PC-3 (cell line): ENCODE data around the gene SEMA3C. TPM values are rescaled to one million over a fixed set of nuclear protein-coding genes. Genes with fewer than 3 reads are reported as not detected.

Experiments used
- ATAC-seq: fragments of 200-7000 bp; cut with Tn5 transposase; 2 replicates; pipeline ENCODE4 v1.9.1; 2020; ENCODE audit warnings: mild to moderate bottlenecking, moderate library complexity
- BruUV-seq: library from RNA; stranded (reverse); fragments of 400-500 nt; replicated peaks from 2 replicates; lab custom pipeline; 2021; lab: Mats Ljungman, UMichigan
- CTCF ChIA-PET: fragments of 300-600 bp; sonication (Branson Sonifier 250); formaldehyde crosslinking; loops from one replicate; lab custom pipeline; 2022; ENCODE audit warnings: antibody characterized with exemption; lab: Charles Lee
- POLR2A ChIA-PET: fragments of 300-600 bp; sonication (Branson Sonifier 250); formaldehyde crosslinking; loops from one replicate; lab custom pipeline; 2022; ENCODE audit warnings: antibody characterized with exemption; ENCODE audit not compliant: unreplicated experiment; lab: Charles Lee
- DNase-seq: peaks from one replicate; pipeline ENCODE4 v3.0.0-alpha.2; 2015
- H2AFZ ChIP-seq: fragments of 300-600 bp; sonication (generic); 2 replicates; pipeline ENCODE4 v1.6.0; 2016; ENCODE audit warnings: antibody characterized with exemption, low read length
- H3F3A ChIP-seq: fragments of 300-600 bp; sonication (generic); one replicate; pipeline ENCODE4 v1.6.0; 2017; ENCODE audit warnings: antibody characterized with exemption, low read length, control low read depth, mild to moderate bottlenecking; ENCODE audit not compliant: unreplicated experiment
- H3K27ac ChIP-seq: fragments of 300-600 bp; sonication (generic); 2 replicates; pipeline ENCODE4 v1.5.1; 2016; ENCODE audit warnings: mild to moderate bottlenecking, low read length
- H3K27me3 ChIP-seq: fragments of 300-600 bp; sonication (generic); 2 replicates; pipeline ENCODE4 v1.6.1; 2016; ENCODE audit warnings: low read length, mixed read lengths
- H3K36me3 ChIP-seq: fragments of 300-600 bp; sonication (generic); 2 replicates; pipeline ENCODE4 v1.6.1; 2016; ENCODE audit warnings: low read depth, mixed run types, low read length, mixed read lengths
- H3K4me1 ChIP-seq: fragments of 300-600 bp; sonication (generic); 2 replicates; pipeline ENCODE4 v1.5.1; 2016; ENCODE audit warnings: low read length; ENCODE audit not compliant: insufficient read depth
- H3K4me2 ChIP-seq: fragments of 300-600 bp; sonication (generic); 2 replicates; pipeline ENCODE4 v1.6.0; 2016; ENCODE audit warnings: low read length
- H3K4me3 ChIP-seq: fragments of 300-600 bp; sonication (generic); 2 replicates; pipeline ENCODE4 v1.5.1; 2016; ENCODE audit warnings: mild to moderate bottlenecking, low read length, mixed read lengths
- H3K79me2 ChIP-seq: fragments of 300-600 bp; sonication (generic); 2 replicates; pipeline ENCODE4 v1.6.1; 2017; ENCODE audit warnings: low read length, mixed read lengths
- H3K9ac ChIP-seq: fragments of 300-600 bp; sonication (generic); 2 replicates; pipeline ENCODE4 v1.6.0; 2016; ENCODE audit warnings: mild to moderate bottlenecking, low read length
- H3K9me2 ChIP-seq: fragments of 300-600 bp; sonication (generic); replicated peaks from 2 replicates; pipeline ENCODE4 v1.6.1; 2016; ENCODE audit warnings: mixed run types, low read length, mixed read lengths
- H3K9me3 ChIP-seq: fragments of 300-600 bp; sonication (generic); 2 replicates; pipeline ENCODE4 v1.6.1; 2016; ENCODE audit warnings: low read length, mixed read lengths
- H4K20me1 ChIP-seq: fragments of 300-600 bp; sonication (generic); 2 replicates; pipeline ENCODE4 v1.6.1; 2016; ENCODE audit warnings: low read length, mixed read lengths
- EZH2 ChIP-seq: fragments of 300-600 bp; sonication (generic); IDR thresholded peaks from one replicate; pipeline ENCODE4 v1.6.1; 2017; ENCODE audit warnings: antibody characterized with exemption, mild to moderate bottlenecking, low read length; ENCODE audit not compliant: unreplicated experiment
- EZH2phosphoT487 ChIP-seq: fragments of 300-600 bp; sonication (generic); IDR thresholded peaks from 2 replicates; pipeline ENCODE4 v1.6.1; 2018; ENCODE audit warnings: mild to moderate bottlenecking, antibody characterized with exemption, low read length, borderline replicate concordance
- intact Hi-C: fragments of 100-400 bp; cut with micrococcal nuclease; formaldehyde crosslinking; loops from 2 replicates; pipeline ENCODE4 v1.9.0; 2023
- total RNA-seq: library from RNA; depleted of rRNA; stranded (reverse); fragments of >200 nt; gene quantifications from 2 replicates; pipeline ENCODE4 v1.2.3, GENCODE V29; 2014
- TF ChIP-seq, protein P1 (sequence below): fragments of 300-600 bp; sonication (generic); conservative IDR thresholded peaks from 2 replicates; pipeline ENCODE4 v1.5.1; 2017; ENCODE audit warnings: antibody characterized with exemption, low read depth, mild to moderate bottlenecking, low read length

The SEMA3C gene
- total RNA-seq, 1 experiment from 2014 or later: 28.0 TPM

DNA sequence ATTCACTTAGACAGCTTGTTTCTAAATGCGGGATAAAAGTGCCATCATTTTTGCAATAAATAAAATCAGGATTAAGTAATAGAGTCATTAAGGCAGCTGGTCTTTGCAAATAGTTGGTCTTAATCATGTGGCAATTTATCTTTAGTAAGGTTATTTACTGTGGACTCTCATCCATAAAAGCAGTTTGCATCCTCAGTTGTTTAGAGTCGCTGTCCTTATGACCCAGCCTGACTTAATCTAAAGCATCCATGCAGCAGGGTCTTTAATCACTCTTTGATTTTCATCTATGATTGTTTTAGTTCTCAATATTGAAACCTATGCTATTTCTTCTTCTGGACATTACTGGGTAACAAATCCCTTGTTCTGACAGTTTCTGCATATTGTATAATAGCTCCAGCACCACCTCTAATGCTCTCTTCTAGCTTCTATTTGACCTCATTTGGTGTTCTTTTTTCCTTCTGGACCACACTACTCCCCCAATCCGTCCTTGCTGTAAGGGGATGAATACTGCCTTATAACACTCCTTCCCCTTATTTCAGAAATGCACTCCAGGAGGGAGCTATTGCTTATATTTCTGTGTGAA is 185.4 kb downstream of the SEMA3C start:
- no peak overlapping the region for H3K27ac ChIP-seq
- H3K9me3 ChIP-seq: no peaks in the 10 kb centered on the region
- no peak overlapping the region for H2AFZ ChIP-seq
- H3K4me2 ChIP-seq: no peak overlapping the region
- no peaks in the 10 kb centered on the region for H3K9me2 ChIP-seq
- H4K20me1 ChIP-seq: no peaks in the 10 kb centered on the region
- no peaks in the 10 kb centered on the region for H3F3A ChIP-seq
- no peak overlapping the region for H3K4me3 ChIP-seq
- H3K79me2 ChIP-seq: no peaks in the 10 kb centered on the region
- H3K27me3 ChIP-seq: no peaks in the 10 kb centered on the region
- DNase-seq: no peak
- ChIA-PET CTCF (no interaction called here), POLR2A (no interaction called here)
- no TSS peak for BruUV-seq
- 0 out of 2 replicates have a peak, but pooled peaks cover 6% of the 10 kb centered on the region for H3K4me1 ChIP-seq
- intact Hi-C loops: no loop called here
- H3K9ac ChIP-seq: no peak overlapping the region
- no peak for ATAC-seq
- TF ChIP-seq, protein P1, sequence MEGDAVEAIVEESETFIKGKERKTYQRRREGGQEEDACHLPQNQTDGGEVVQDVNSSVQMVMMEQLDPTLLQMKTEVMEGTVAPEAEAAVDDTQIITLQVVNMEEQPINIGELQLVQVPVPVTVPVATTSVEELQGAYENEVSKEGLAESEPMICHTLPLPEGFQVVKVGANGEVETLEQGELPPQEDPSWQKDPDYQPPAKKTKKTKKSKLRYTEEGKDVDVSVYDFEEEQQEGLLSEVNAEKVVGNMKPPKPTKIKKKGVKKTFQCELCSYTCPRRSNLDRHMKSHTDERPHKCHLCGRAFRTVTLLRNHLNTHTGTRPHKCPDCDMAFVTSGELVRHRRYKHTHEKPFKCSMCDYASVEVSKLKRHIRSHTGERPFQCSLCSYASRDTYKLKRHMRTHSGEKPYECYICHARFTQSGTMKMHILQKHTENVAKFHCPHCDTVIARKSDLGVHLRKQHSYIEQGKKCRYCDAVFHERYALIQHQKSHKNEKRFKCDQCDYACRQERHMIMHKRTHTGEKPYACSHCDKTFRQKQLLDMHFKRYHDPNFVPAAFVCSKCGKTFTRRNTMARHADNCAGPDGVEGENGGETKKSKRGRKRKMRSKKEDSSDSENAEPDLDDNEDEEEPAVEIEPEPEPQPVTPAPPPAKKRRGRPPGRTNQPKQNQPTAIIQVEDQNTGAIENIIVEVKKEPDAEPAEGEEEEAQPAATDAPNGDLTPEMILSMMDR: no peak
- TF ChIP-seq EZH2 (no peak), EZH2phosphoT487 (no peak)
- H3K36me3 ChIP-seq: no peaks in the 10 kb centered on the region

DNA sequence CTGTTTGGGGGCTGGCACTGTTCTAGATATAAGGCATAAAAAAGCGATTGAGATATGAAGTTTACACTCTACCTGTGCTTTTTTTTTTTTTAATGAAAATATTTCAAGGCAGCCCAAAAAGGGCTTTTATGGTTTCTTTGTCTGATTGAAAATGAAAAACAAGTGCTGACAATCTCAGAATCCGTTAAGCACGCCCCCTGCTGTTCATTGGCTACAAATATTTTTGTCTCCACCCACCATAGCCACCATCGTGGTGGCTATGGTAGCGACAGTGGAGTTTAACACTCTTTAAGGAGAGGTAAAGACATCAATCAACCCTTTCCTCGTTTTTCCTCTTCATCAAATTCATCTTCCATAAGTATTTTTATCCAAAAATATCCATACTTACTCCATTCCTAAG is 186.2 kb downstream of the SEMA3C start:
- Histone ChIP-seq H3K27me3 (no peaks in the 10 kb centered on the region), H3K4me2 (no peak overlapping the region), H3K4me1 (0 out of 2 replicates have a peak, but pooled peaks cover 6% of the 10 kb centered on the region), H3K9ac (no peak overlapping the region), H3K27ac (no peak overlapping the region), H3K36me3 (no peaks in the 10 kb centered on the region), H2AFZ (no peak overlapping the region), H3K9me2 (no peaks in the 10 kb centered on the region), H3K9me3 (no peaks in the 10 kb centered on the region), H4K20me1 (no peaks in the 10 kb centered on the region), H3F3A (no peaks in the 10 kb centered on the region), H3K79me2 (no peaks in the 10 kb centered on the region), H3K4me3 (no peak overlapping the region)
- DNase-seq: peak; percentile 42
- POLR2A ChIA-PET: no interaction called here
- no TSS peak for BruUV-seq
- TF ChIP-seq, protein P1: peak; percentile 59
- no peak for TF ChIP-seq EZH2phosphoT487
- no peak for TF ChIP-seq EZH2
- intact Hi-C loops: no loop called here
- no peak for ATAC-seq
- CTCF ChIA-PET: no interaction called here

DNA sequence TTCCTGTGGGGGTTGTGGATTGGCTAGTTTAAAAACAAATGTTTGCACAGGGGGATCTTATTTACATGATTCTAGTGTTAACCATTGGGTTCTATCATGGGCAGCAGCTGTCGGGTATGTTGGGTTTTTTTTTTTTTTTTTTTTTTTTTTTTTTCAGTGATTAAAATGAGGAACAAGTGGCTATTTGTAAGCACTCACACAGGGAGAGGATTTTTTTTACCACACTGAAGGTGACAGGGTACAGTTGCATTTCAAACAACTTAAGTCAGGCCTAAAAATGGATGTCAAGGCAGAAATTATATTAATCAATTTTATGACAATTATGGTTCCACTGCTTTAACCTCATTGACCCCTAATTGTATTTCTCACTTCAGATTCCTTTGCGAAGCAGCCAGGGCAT is 187.6 kb downstream of the SEMA3C start:
- Histone ChIP-seq H3K9ac (no peak overlapping the region), H3K27me3 (no peaks in the 10 kb centered on the region), H3K27ac (no peak overlapping the region), H3K9me2 (no peaks in the 10 kb centered on the region), H4K20me1 (no peaks in the 10 kb centered on the region), H3F3A (no peaks in the 10 kb centered on the region), H3K4me2 (no peak overlapping the region), H2AFZ (no peak overlapping the region), H3K79me2 (no peaks in the 10 kb centered on the region), H3K36me3 (no peaks in the 10 kb centered on the region), H3K4me1 (0 out of 2 replicates have a peak, but pooled peaks cover 6% of the 10 kb centered on the region), H3K9me3 (no peaks in the 10 kb centered on the region), H3K4me3 (no peak overlapping the region)
- TF ChIP-seq, protein P1: no peak
- no peak for TF ChIP-seq EZH2phosphoT487
- TF ChIP-seq EZH2: no peak
- intact Hi-C loops: no loop called here
- no peak for DNase-seq
- CTCF ChIA-PET: interaction anchor here (0.6 kb wide), 1 partner anchor 9 kb away, joined by 20 read pairs; no protein-coding TSS in a partner anchor
- POLR2A ChIA-PET: no interaction called here
- no peak for ATAC-seq
- no TSS peak for BruUV-seq
